VCaP (cell line): ENCODE measurements around the gene PDS5B.

Source experiments
- H3K27ac ChIP-seq: fragments of 450-650 bp; 2 replicates; pipeline ENCODE4 v1.5.1; 2017
- TF ChIP-seq, protein P1 (sequence below): fragments of 450-650 bp; conservative IDR thresholded peaks from 2 replicates; pipeline ENCODE4 v1.5.1; 2017; ENCODE audit warnings: mild to moderate bottlenecking, moderate library complexity

Gene PDS5B

DNA sequence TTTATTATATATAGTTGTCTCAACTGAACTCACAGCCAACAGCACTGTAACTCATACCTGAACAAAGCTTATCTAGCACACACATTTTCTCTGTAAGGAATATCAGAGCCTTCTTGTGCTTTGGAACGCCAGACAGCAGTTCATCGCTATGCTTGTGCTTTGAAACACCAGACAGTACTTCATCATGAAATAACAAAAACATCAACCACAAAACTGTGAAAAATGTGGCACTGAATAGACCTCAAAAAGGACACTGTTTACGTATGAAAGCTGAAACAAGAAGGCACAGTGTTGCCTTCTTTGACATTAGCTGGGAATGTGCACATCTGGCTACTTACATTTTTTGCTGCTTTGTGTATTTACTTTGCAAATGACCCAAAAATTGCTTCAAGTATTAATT, 160.2 kb downstream of the PDS5B start:
- TF ChIP-seq, protein P1, sequence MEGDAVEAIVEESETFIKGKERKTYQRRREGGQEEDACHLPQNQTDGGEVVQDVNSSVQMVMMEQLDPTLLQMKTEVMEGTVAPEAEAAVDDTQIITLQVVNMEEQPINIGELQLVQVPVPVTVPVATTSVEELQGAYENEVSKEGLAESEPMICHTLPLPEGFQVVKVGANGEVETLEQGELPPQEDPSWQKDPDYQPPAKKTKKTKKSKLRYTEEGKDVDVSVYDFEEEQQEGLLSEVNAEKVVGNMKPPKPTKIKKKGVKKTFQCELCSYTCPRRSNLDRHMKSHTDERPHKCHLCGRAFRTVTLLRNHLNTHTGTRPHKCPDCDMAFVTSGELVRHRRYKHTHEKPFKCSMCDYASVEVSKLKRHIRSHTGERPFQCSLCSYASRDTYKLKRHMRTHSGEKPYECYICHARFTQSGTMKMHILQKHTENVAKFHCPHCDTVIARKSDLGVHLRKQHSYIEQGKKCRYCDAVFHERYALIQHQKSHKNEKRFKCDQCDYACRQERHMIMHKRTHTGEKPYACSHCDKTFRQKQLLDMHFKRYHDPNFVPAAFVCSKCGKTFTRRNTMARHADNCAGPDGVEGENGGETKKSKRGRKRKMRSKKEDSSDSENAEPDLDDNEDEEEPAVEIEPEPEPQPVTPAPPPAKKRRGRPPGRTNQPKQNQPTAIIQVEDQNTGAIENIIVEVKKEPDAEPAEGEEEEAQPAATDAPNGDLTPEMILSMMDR = no peak
- no peak overlapping the region for H3K27ac ChIP-seq

GRCh38 chr13:32748305-32748704, 162.1 kb downstream of the PDS5B start:
- TF ChIP-seq, protein P1 = no peak
- no peak overlapping the region for H3K27ac ChIP-seq

DNA sequence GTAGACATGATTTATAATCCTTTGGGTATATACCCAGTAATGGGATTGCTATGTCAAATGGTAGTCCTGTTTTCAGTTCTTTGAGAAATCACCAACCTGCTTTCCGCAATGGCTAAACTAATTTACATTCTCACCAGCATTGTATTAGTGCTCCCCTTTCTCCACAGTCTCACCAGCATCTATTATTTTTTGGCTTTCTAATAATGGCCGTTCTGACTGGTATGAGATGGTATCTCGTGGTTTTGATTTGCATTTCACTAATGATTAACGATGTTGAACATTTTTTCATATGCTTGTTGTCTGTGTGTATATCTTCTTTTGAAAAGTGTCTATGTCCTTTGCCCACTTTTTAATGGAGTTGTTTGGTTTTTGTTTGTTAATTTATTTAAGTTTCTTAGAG, 165.1 kb downstream of the PDS5B start:
- H3K27ac ChIP-seq = no peak overlapping the region

GRCh38 chr13:32752311-32752710, 166.1 kb downstream of the PDS5B start:
- TF ChIP-seq, protein P1 = no peak
- no peak overlapping the region for H3K27ac ChIP-seq

More for the DNA sequence above, 165.1 kb downstream of the PDS5B start:
- TF ChIP-seq, protein P1 = no peak

DNA sequence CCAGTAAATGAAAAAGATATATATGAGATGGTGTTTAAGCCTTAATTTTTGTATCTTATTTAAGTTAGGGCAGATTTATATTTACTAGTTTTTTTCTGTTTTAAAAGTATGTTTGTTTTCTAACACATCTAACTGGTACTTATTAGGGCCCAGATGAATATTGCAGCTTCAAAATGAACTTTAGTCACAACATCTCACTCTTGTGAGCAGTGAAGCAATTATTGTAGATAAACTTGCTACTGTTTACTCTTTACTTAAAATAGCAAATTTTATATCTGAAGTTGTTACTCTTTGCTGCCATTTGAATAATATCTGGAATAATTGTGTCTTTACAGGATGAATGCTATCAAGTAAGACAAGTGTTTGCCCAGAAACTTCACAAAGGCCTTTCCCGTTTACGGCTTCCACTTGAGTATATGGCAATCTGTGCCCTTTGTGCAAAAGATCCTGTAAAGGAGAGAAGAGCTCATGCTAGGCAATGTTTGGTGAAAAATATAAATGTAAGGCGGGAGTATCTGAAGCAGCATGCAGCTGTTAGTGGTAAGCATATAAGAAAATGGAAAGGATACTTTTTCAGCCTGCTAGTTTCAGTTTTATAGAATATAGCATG, 166.8 kb downstream of the PDS5B start:
- TF ChIP-seq, protein P1 = no peak
- no peak overlapping the region for H3K27ac ChIP-seq

DNA sequence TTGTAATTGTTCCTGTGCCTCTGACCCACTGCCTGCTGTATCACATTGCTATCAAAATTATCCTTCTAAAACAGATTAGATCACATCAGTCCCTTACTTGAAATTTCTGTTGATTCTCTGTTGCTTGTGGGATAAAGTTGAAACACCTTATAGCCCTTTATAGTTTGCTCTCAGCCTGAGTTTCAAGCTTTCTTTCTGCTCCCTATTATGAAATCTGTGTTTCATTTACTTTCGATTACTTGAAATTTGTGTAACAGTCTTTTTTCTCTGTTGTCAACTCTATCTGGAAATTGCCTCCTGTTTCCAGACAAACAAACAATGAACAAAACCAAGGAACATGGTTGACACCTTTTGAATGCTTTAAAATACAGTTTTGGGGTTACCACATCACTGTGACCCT, 167.9 kb downstream of the PDS5B start:
- H3K27ac ChIP-seq = no peak overlapping the region
- TF ChIP-seq, protein P1 = no peak

GRCh38 chr13:32759152-32759551, 172.9 kb downstream of the PDS5B start:
- H3K27ac ChIP-seq = no peak overlapping the region
- TF ChIP-seq, protein P1 = no peak
